NCI-H774 (cell line): ENCODE results near the gene MICAL2.

Experiments
- DNase-seq: peaks from one replicate; lab custom pipeline; 2025; lab: John Stamatoyannopoulos, UW

The MICAL2 gene

DNA sequence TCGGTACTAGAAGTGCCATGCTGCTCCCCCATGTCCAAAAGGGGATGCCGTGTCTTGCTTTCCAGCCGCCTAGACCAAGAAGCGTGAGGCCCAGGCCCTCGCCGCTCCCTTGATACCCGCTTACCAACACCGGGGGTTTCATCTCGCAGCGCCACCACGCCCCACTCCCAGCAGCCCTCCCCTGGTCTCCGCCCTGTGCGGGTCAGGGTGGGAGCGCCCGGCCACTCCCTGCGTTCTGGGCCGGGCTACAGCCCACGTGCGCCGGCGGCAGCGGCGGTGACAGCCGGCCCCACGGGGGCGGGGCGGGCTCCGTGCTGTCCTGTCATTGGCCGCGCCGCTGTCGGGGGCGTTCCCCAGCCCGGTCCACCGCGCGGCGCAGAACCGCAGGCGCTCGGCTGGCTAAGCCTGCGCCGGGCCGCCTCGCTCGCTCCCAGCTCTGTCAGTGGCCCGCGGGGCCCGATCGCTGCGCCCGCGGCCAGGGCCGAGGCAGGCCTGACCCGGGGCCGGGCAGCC, at the start of gene MICAL2:
Gene MICAL2 (plus strand): TSS at position 390 of the 513 bp plus-strand sequence. CDS start 51,566 bp downstream, outside the sequence.
- DNase-seq = peak; percentile 84

DNA sequence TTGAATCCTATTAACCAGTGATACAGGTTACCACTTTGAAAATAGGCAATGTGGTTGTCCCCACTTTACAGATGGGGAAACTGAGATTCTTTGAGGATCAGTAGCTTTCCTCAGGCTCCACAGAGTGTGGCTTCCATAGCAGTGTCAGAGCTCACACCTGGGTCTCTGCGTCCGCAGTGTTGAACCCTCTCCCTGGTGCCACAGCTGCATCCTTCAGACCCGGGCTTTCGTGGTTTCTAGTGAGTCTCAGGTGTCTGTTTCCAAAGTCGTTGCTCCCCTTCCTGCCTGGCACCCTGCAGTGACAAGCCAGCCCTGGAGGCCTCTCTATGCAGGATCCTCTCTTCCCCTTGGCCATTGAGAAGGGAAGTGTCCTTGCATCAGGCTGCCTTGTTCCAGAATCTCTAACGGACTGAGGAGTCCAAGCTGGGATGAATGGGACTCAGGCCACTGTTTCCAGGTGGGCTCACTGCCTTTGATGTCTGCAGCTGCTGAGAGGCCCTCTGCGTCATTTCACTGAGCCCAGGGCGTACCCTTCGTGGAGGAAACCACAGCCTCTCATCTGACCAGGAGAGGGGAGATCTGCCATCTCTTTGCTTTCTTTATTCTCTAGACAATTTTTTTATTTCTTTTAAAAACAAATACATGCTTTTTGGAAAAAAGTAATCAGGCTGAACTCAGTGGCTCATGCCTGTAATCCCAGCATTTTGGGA, 48.4 kb upstream of the MICAL2 start:
- DNase-seq = no peak

DNA sequence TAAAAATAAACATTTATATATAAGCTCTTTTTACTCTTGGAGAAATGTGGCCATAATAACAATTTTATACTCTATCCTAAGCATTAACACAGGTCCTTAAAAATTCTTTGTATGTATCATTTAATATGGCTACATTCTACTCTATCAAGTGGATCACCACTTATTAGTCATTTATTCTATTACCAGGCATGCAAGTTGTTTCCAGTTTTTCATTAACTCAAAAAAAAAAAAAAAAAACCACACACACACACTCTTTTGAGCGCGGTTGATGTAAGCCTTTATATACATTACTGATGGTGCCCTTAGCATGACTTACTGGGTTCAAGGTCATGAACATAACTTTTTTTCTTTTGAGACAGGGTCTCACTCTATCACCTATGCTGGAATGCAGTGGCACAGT, 47.1 kb upstream of the MICAL2 start:
- no peak for DNase-seq

DNA sequence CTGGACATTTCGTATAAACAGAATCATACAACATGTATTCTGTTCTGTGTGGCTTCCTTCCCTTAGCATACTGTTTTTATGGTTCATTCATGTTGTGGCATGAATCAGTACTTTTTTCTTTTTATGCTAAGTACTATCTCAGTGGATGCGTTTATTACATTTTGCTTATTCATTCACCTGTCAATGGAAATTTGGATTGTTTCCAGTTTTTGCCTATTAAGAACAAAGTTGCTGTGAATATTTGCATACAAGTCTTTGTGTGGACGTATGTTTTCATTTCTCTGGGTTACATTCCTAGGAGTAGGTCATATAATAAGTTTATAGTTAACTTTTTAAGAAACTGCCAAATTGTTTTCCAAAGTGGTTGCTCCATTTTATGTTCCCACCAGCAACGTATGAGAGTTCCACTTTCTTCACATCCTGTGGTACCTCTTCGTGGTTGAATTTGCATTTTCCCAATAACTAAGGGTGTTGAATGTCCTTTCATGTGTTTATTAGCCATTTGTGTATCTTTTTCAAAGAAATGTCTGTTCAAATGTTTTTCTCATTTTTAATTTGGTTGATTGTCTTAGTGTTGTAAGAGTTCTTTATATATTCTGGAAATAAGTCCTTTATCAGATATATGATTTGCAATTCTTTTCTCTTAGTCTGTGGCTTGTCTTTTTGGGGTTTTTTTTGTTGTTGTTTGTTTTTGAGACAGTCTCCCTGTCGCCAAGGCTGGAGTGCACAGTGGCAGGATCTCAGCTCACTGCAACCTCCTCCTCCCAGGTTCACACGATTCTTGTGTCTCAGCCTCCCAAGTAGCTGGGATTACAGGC, 46.0 kb upstream of the MICAL2 start:
- DNase-seq = no peak

- no peak for DNase-seq
Measured at GRCh38 chr11:12064954-12065280, 45.5 kb upstream of the MICAL2 start.

- DNase-seq = no peak
Measured at GRCh38 chr11:12066056-12066798, 44.2 kb upstream of the MICAL2 start.

- no peak for DNase-seq
Measured at GRCh38 chr11:12066799-12067508, 43.4 kb upstream of the MICAL2 start.

DNA sequence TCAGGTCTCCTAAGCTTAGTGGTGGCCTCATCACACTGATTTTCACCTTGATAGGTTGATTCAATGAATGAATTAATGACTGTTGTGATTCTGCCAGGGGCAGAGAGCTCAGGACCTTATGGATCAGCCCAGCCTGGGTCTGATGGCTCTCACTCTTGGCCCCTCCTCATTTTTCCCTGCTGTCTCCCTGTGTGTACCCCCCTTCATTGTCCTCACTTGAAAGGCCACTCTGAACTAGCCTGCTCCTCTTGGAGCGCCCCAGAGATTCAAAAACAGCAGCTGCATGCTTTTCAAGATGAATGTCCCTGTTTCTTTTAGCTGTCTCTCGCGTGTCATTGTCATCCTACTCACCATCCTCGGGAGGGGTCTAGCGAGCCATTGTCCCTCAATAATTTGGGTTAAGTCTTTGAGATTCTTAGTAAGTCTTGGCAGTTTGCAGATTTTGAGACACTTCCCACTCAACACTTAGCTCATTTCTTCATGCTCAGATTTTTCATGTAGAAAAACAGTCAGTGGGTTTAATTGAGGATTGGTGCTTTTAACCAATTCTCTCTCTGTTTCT, 42.5 kb upstream of the MICAL2 start:
- DNase-seq = no peak

- no peak for DNase-seq
Measured at GRCh38 chr11:12069066-12069676, 41.2 kb upstream of the MICAL2 start.

DNA sequence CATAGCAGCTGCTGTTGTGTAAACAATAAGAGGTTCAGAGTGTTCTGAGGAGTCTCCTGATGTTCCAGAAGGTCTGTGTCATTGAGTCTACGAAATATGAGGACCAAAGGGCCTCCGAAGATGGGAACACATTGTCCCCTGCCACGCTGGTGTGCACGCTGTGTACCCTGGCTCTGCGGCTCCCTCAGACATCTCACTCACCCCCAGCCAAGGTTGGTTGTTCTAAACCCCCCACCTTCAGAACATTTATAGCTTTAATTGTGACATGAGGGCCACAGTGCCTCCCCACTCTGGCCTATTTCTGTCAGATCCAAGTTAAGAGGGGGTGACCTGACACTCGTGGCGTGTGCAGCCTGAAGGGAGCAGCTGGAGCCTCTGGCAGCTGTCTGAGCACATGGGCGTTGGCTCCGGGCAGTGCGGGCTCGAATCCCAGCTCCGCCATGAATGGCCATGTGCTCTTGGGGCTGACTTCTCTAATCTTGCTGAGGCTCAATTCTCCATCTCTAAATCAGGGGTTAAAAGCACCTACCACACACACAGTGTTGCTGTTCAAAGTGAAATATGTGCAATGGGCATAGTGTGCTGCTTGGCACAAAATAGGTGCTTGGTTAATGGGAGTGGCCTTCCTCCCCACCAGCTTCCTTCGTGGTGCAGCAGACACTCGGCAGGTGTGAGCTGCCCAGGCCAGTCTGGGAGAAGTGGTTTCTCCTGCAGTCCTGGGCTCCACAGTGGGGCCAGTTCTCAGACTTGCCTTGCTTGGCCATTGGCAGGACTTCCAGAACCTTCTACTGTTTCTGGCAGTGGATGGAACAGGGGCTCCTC, 39.7 kb upstream of the MICAL2 start:
- DNase-seq = no peak

DNA sequence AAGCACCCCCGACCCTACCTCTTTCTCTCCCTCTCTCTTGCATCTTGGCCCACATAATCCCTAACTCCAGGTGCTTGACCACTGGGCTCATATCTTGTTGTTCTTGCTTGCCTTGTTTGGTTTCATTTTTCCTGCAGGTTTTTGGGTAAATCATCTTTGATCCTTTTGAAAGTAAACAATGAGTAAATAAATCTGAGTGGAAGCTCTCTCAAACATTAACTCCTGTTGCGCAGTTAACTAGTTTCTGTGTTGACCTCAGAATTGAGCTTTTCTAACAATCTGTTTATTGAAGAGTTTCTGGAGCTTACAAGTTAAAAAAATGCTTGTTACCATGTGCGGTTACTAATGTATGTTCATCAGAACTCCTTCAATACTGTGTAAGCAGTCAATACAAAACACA, 38.8 kb upstream of the MICAL2 start:
- DNase-seq = no peak

DNA sequence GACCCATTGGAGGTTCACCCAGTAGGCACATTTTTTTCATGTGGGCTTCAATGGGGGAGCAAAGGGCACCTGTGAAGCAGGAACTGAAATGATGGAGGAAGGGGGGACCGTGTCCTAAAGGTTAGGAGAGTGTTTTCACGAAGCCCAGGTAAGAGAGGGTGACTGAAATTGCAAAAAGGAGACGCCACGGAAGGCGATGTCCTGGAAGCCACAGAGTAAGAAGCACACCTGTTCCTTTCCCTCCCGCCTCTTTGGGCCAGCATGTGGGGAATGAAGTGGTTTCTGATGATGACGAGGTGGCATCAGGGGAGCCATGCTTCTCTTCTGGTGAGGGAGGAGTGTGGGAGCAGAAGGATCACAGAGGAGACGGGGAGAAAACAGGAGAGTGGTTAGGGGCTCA, 37.0 kb upstream of the MICAL2 start:
- no peak for DNase-seq

GRCh38 chr11:12073886-12074285, 36.5 kb upstream of the MICAL2 start:
- no peak for DNase-seq

DNA sequence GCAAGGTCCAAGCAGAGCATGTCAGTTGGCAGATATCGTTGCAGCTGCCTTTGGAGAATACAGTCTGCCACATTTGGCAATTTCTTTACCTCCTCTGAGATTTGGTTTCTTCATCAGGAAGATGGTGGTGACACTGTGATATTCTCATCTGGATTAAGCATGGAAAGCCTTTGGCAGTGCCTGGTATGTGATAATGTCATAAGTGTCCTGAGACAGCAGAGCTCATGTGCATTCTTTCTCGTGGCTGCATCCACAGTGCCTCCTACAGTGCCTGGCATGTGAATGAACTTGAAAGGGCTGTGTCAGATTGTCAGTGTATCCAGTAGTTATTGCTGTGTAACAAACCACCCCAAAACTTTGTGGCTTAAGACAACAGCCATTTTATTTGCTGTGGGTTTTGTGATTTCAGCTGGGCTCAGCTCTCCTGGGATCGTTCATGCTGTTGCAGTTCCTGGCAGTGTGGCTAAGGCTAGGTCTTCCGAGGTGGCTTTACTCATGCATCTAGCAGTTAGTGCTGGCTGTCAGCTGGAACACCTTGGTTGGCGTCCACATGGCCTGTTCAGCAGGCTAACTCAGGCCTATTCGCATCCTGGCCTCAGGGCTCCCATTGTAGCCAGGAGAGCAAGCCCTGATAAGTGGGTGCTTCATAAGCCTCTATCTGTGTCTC, 35.7 kb upstream of the MICAL2 start:
- no peak for DNase-seq

- no peak for DNase-seq
Measured at GRCh38 chr11:12075291-12075690, 35.1 kb upstream of the MICAL2 start.

DNA sequence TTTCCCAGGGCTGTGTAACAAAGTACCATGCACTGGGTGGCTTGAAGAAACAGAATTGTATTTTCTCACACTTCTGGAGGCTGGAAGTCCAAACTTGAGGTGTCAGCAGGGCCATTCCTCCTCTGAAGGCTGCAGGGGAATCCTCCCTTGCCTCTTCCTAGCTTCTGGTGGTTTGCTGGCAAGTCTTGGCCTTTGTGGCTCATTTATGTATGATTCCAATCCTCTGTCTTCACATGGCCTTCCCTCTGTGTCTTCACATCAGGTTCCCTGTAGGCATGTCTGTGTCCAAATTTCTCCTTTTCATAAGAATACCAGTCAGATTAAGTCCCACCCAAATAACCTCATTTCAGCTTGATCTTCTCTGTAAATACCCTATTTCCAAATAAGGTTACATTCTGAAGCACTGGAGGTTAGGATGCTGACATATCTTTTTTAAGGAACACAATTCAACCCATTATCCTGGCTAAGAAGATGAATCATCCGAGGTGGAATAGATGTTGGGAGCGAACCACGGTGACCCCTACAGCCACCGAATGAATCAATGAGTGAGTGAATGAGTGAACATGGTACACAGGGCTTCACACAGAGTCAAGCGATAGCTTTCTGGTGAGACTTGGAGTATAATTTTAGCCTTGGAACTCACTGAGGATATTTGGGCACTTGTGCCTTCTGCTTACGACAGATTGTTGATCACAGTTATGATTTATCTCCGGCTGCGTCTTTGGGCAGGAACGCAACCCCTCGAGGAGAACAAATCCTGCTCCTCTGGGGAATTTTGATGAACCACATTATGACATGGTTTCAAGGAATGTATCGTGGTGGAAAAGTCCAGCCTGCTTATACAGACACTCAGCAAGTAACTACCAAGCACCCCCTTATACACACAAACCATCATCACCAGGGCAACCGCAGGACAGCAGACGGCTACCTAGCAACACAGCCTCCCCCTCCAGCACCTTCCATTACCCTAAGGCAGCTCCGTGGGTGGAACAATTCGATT, 34.3 kb upstream of the MICAL2 start:
- DNase-seq = no peak

DNA sequence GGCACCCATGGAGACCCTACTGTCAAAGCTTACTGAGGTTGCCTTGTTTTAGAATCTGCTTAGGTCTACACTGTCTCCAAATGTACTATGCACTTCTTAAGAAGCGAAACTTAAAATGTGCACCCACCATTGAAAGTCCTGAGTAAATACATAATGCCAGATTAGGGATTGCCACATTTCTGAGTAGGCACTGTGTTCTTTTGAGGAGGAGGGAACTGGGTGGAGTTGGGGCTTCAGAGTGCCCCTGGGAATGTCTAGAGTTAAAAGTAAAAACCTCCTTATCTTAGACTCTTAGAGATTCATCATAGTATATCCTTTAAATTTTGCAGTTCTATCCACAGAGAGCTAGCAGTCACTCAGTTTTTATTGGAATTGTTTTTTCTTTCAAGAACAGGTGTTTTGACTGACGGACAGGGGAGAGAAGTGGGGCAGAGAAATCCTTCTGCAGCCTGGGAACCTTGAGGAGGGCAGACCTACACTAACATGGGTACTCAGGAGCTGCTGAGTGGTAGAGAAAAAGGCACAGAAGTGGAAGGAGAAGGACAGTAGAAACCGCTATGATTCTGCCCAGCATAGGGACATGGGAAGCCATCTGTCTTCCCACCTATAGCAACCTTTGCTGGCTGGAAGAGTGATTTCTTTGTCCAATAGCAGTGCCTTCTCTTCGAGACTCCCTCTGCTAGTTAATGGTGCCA, 33.4 kb upstream of the MICAL2 start:
- DNase-seq = no peak
